Peyer's patch (tissue), 4 donors: ENCODE results near the gene MORF4L1. TPM values are rescaled to one million over a fixed set of nuclear protein-coding genes. Genes with fewer than 3 reads are reported as not detected.

Experiments
- DNase-seq, 3 donors: peaks; one replicate each; pipeline ENCODE4 v3.0.0-alpha.2; 2017 to 2019
- H3K27ac ChIP-seq, 4 donors: fragments of 200-600 bp; sonication (generic); one replicate each; pipeline ENCODE4 v1.5.1; 2016 to 2019
- H3K27me3 ChIP-seq, 2 donors: fragments of 200-600 bp; sonication (generic); one replicate each; pipeline ENCODE4 v1.5.1; 2019
- H3K36me3 ChIP-seq, 3 donors: fragments of 200-600 bp; sonication (generic); one replicate each; pipeline ENCODE4 v1.5.1; 2016 to 2019
- H3K4me1 ChIP-seq, 4 donors: fragments of 200-600 bp; sonication (generic); one replicate each; pipeline ENCODE4 v1.5.1; 2016 to 2019
- H3K4me3 ChIP-seq, 4 donors: fragments of 200-600 bp; sonication (generic); 1 replicate in 3 of 4; 2 replicates in 1 of 4; pipeline ENCODE4 v1.5.1; 2016 to 2019; ENCODE audit warnings: mild to moderate bottlenecking in 1 of 4
- H3K9me3 ChIP-seq, 4 donors: fragments of 200-600 bp; sonication (generic); one replicate each; pipeline ENCODE4 v1.5.1; 2016 to 2019; ENCODE audit warnings: mild to moderate bottlenecking in 1 of 4
- CTCF ChIP-seq, 6 experiments: fragments of 450-650 bp in 4 of 6; fragments of 200-600 bp in 2 of 6; sonication (generic) in 1 of 6; IDR thresholded peaks; one replicate each; pipeline ENCODE4 v1.5.1; 2017 to 2019; ENCODE audit warnings: antibody characterized with exemption in 6 of 6, mild to moderate bottlenecking in 3 of 6, moderate library complexity in 1 of 6
- POLR2A ChIP-seq, 2 donors: fragments of 450-650 bp; IDR thresholded peaks; one replicate each; pipeline ENCODE4 v1.5.1; 2017; ENCODE audit warnings: antibody characterized with exemption in 2 of 2, mild to moderate bottlenecking in 2 of 2, moderate library complexity in 2 of 2
- total RNA-seq, 4 donors: library from RNA; depleted of rRNA; stranded (reverse); fragments of >200 nt; gene quantifications; one replicate each; pipeline ENCODE4 v1.1.0, GENCODE V29; 2016

MORF4L1 gene
- total RNA-seq, 4 donors from 2014 or later: 90.8 to 271 (median 139) TPM

- Histone ChIP-seq H3K9me3 (no peaks in the 10 kb centered on the region), H3K4me1 (no peaks in the 10 kb centered on the region), H3K27me3 (no peaks in the 10 kb centered on the region), H3K36me3 (peaks cover 0 to 89% (median 5%) of the 10 kb centered on the region in 3 donors), H3K27ac (no peak overlapping the region), H3K4me3 (no peak overlapping the region)
- DNase-seq: no peak
- TF ChIP-seq POLR2A (IDR thresholded peaks at IDR 0.05) (no peak), CTCF (IDR thresholded peaks at IDR 0.05) (no peak)
Observed at GRCh38 chr15:78904599-78905358, 32.1 kb downstream of the MORF4L1 start.

- H3K4me3 ChIP-seq: no peak overlapping the region
- no peaks in the 10 kb centered on the region for H3K4me1 ChIP-seq
- DNase-seq: no peak
- no peak for TF ChIP-seq CTCF (IDR thresholded peaks at IDR 0.05)
- TF ChIP-seq POLR2A (IDR thresholded peaks at IDR 0.05): no peak
- H3K9me3 ChIP-seq: no peaks in the 10 kb centered on the region
- H3K27me3 ChIP-seq: no peaks in the 10 kb centered on the region
- H3K27ac ChIP-seq: no peak overlapping the region
- peaks cover 0 to 74% (median 5%) of the 10 kb centered on the region in 3 donors for H3K36me3 ChIP-seq
Observed at GRCh38 chr15:78906316-78906620, 33.6 kb downstream of the MORF4L1 start.

GRCh38 chr15:78907577-78907976 is 34.9 kb downstream of the MORF4L1 start:
- Histone ChIP-seq H3K36me3 (peaks cover 0 to 69% (median 0%) of the 10 kb centered on the region in 3 donors), H3K4me1 (no peaks in the 10 kb centered on the region)

GRCh38 chr15:78909160-78909695 is 36.5 kb downstream of the MORF4L1 start:
- Histone ChIP-seq H3K9me3 (no peaks in the 10 kb centered on the region), H3K27me3 (no peaks in the 10 kb centered on the region), H3K4me3 (no peak overlapping the region), H3K4me1 (no peaks in the 10 kb centered on the region), H3K27ac (no peak overlapping the region), H3K36me3 (peaks cover 0 to 57% (median 0%) of the 10 kb centered on the region in 3 donors)
- no peak for TF ChIP-seq POLR2A (IDR thresholded peaks at IDR 0.05)
- TF ChIP-seq CTCF (IDR thresholded peaks at IDR 0.05): no peak
- no peak for DNase-seq

More at GRCh38 chr15:78907577-78907976, 34.9 kb downstream of the MORF4L1 start:
- Histone ChIP-seq H3K27me3 (no peaks in the 10 kb centered on the region), H3K4me3 (no peak overlapping the region), H3K9me3 (no peaks in the 10 kb centered on the region), H3K27ac (no peak overlapping the region)
- DNase-seq: no peak
- TF ChIP-seq POLR2A (IDR thresholded peaks at IDR 0.05) (no peak), CTCF (IDR thresholded peaks at IDR 0.05) (no peak)

GRCh38 chr15:78909791-78910228 is 37.1 kb downstream of the MORF4L1 start:
- Histone ChIP-seq H3K4me1 (no peaks in the 10 kb centered on the region), H3K36me3 (peaks cover 0 to 51% (median 0%) of the 10 kb centered on the region in 3 donors), H3K27me3 (no peaks in the 10 kb centered on the region), H3K27ac (no peak overlapping the region), H3K4me3 (no peak overlapping the region), H3K9me3 (no peaks in the 10 kb centered on the region)
- TF ChIP-seq CTCF (IDR thresholded peaks at IDR 0.05): peak in 5 of 6 experiments; percentile 43 to 63 (median 61)
- no peak for TF ChIP-seq POLR2A (IDR thresholded peaks at IDR 0.05)
- peak in 2 of 3 donors; percentile 36 to 59 for DNase-seq
